ENCODE measurements around the gene PCED1B. TPM values are rescaled to one million over a fixed set of nuclear protein-coding genes. Genes with fewer than 3 reads are reported as not detected.

PCED1B gene
- total and polyA plus RNA-seq, 12 donors = 0.49 to 4.8 (median 0.88) TPM

GRCh38 chr12:47144769-47145168, 65.3 kb downstream of the PCED1B start:
- Histone ChIP-seq H3K27me3 (no peaks in the 10 kb centered on the region), H3K27ac (no peak overlapping the region), H3K9me3 (peaks cover 0 to 15% (median 0%) of the 10 kb centered on the region in 11 donors), H3K4me1 (no peaks in the 10 kb centered on the region), H3K36me3 (no peaks in the 10 kb centered on the region), H3K4me3 (no peak overlapping the region)
- ATAC-seq (no peak), DNase-seq (no peak)
- no peak for TF ChIP-seq CTCF (IDR thresholded peaks at IDR 0.05)
- 62 to 65% methylated on average over 2 of the region's 2 CpGs for WGBS, 2 donors
- intact Hi-C loops (cut with DNase I) = no loop called here

DNA sequence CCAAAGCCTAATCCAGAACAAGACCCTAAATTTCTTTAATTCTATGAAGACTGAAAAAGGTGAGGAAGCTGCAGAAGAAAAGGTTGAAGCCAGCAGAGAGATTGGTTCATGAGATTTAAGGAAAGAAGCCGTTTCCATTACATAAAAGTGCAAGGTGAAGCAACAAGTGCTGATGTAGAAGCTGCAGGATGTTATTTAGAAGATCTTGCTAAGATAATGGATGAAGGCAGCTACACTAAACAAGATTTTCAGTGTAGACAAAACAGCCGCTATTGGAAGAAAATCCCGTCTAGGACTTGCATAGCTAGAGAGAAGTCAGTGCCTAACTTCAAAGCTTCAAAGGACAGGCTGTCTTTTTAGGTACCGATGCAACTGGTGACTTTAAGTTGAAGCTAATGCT, 65.8 kb downstream of the PCED1B start:
- Histone ChIP-seq H3K9me3 (peaks cover 0 to 15% (median 0%) of the 10 kb centered on the region in 11 donors), H3K4me1 (no peaks in the 10 kb centered on the region), H3K27me3 (no peaks in the 10 kb centered on the region), H3K4me3 (no peak overlapping the region), H3K36me3 (no peaks in the 10 kb centered on the region), H3K27ac (no peak overlapping the region)
- 84 to 88% methylated on average over 4 of the region's 4 CpGs for WGBS, 2 donors
- no peak for TF ChIP-seq CTCF (IDR thresholded peaks at IDR 0.05)
- ATAC-seq (no peak), DNase-seq (no peak)
- intact Hi-C loops (cut with DNase I) = no loop called here

- H3K9me3 ChIP-seq = peaks cover 0 to 30% (median 6%) of the 10 kb centered on the region in 11 donors
- no peak overlapping the region for H3K27ac ChIP-seq
- ATAC-seq (no peak), DNase-seq (no peak)
- TF ChIP-seq CTCF (IDR thresholded peaks at IDR 0.05) = no peak
- H3K36me3 ChIP-seq = no peaks in the 10 kb centered on the region
- H3K4me1 ChIP-seq = no peaks in the 10 kb centered on the region
- H3K4me3 ChIP-seq = no peak overlapping the region
- H3K27me3 ChIP-seq = no peaks in the 10 kb centered on the region
- intact Hi-C loops (cut with DNase I) = no loop called here
- 89 to 94% methylated on average over 2 of the region's 2 CpGs for WGBS, 2 donors
Observed at GRCh38 chr12:47147739-47148138, 68.3 kb downstream of the PCED1B start.

DNA sequence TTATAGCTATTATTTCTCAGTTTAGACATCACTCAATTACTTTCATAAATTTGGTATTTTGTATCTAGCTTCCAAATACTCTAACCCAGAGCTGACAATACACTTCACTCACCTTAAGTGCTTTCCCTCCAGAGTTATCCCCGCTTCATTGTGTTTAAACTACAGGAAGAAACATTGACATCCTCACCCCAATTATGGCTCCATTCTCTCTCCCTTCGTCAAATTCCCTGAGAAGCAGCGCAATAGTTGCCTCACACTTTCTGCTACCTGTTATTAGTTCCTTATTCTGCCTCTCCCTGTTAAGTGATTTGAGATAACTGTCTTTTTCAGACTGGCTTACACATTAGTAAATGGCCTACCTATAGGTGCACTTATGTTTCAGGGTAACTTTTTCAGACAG, 69.7 kb downstream of the PCED1B start:
- DNase-seq (no peak), ATAC-seq (no peak)
- intact Hi-C loops (cut with DNase I) = no loop called here
- H3K4me3 ChIP-seq = no peak overlapping the region
- no peak for TF ChIP-seq CTCF (IDR thresholded peaks at IDR 0.05)
- H3K36me3 ChIP-seq = no peaks in the 10 kb centered on the region
- H3K9me3 ChIP-seq = peaks cover 0 to 17% (median 0%) of the 10 kb centered on the region in 11 donors
- no peaks in the 10 kb centered on the region for H3K27me3 ChIP-seq
- H3K4me1 ChIP-seq = no peaks in the 10 kb centered on the region
- 77 to 91% methylated on average over 3 of the region's 3 CpGs for WGBS, 2 donors
- no peak overlapping the region for H3K27ac ChIP-seq
